Fibroblast of the aortic adventitia (primary cell): ENCODE measurements around the gene TRIM47. TPM values are rescaled to one million over a fixed set of nuclear protein-coding genes. Genes with fewer than 3 reads are reported as not detected.
"Not testable (repeated sequence)": the region's sequence is repeated elsewhere in the genome, so short reads cannot be mapped to it uniquely, and the experiment has no call there.

Experiments used
- DNase-seq: peaks from one replicate; pipeline ENCODE4 v3.0.0-alpha.2; 2010; ENCODE audit warnings: low read depth
- H3K4me3 ChIP-seq: 2 replicates; pipeline ENCODE4 v1.5.1; 2011; ENCODE audit warnings: low read depth, mild to moderate bottlenecking, control low read depth, low read length, moderate library complexity
- CTCF ChIP-seq: IDR thresholded peaks from 2 replicates; pipeline ENCODE4 v1.5.1; 2011; ENCODE audit warnings: mild to moderate bottlenecking, low read length, control low read depth, inconsistent platforms; ENCODE audit not compliant: insufficient read depth
- total RNA-seq: library from RNA; depleted of rRNA; stranded (reverse); fragments of >200 nt; gene quantifications from 2 replicates; pipeline ENCODE4 v1.2.3, GENCODE V29; 2012; ENCODE audit warnings: low replicate concordance

The TRIM47 gene
- total RNA-seq, 1 donor, result 20.9 TPM

GRCh38 chr17:75864448-75864871 lies 13.9 kb downstream of the TRIM47 start:
- peak; percentile 87 for DNase-seq
- no peak overlapping the region for H3K4me3 ChIP-seq
- TF ChIP-seq CTCF, result no peak

DNA sequence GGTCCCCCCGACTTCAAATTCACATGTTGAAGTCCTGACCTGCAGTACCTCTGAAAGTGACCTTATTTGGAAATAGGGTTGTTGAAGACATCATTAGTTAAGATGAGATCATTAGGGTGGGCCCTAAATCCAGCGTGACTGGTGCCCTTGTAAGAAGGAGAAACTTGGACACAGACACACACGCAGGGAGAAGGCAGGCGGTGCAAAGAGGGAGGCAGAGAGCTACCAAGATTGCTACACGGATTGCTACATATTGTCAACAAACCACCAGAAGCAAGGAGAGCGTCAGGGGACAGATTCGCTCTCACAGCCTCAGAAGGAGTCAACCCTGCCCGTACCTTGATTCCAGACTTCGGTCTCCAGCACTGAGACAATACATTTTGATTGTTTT lies 16.5 kb downstream of the TRIM47 start:
- no peak overlapping the region for H3K4me3 ChIP-seq
- peak; percentile 72 for DNase-seq
- TF ChIP-seq CTCF, result no peak

DNA sequence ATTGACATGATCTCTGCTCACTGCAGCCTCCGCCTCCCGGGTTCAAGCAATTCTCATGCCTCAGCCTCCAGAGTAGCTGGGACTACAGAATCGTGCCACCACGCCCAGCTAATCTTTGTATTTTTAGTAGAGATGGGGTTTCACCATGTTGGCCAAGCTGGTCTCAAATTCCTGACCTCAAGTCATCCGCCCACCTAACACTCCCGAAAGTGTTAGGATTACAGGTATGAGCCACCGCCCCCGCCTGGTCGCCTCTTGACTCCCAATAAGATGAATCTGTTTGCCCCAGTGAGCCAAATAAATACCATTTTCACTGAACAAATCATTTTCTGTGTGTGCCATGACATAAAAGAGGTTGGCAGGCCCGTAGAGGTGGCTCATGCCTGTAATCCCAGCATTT lies 19.0 kb downstream of the TRIM47 start:
- not testable (repeated sequence) for DNase-seq, H3K4me3 ChIP-seq

- TF ChIP-seq CTCF, result peak; percentile 29
- DNase-seq, result peak; percentile 19
- H3K4me3 ChIP-seq, result peak overlapping the region; percentile 96
Observed at GRCh38 chr17:75856062-75856756, 22.2 kb downstream of the TRIM47 start.

DNA sequence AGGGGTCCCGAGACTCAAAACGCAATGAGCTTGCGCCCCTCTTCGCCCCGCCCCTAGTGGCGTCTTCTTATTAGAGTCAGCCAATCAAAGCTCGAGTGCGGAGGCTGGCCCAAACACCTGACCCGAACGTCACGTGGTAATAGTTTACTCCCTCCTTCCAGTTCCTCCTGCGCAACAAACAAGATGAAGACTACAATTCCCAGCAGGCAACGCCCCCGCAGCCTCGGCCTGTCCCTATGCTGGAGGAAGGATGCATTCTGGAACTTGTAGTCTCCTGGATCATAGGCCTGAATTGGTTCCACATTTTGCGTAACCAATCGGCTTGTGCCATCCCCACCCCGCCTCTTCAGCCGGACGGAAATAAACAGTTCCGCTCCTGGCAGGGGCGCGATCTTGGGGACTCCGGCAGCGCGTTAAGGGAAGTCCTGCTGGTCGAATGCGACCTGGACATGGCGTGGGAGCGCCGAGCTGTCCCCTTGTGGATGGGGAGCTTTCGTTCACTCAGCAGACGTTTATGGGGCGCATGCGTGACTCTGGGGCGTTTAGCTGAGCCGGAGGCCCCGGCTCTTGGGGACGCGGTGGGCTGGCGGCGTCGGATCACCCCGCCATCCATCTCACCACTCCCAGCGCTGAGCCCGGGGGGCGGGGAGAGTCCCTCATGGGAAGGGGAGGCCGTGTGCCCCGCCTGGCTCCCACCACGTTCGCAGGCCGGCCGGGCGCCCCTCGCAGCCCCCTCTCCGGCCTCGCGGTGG lies 22.9 kb downstream of the TRIM47 start, which contains the start of gene WBP2:
WBP2 (minus strand) TSS at position 26 of the 752 bp plus-strand sequence. CDS start 38 bp downstream, outside the sequence.
- peak; percentile 100 for DNase-seq
- H3K4me3 ChIP-seq, result peak within 1 kb of the TSS; percentile 96
- peak; percentile 28 for TF ChIP-seq CTCF

DNA sequence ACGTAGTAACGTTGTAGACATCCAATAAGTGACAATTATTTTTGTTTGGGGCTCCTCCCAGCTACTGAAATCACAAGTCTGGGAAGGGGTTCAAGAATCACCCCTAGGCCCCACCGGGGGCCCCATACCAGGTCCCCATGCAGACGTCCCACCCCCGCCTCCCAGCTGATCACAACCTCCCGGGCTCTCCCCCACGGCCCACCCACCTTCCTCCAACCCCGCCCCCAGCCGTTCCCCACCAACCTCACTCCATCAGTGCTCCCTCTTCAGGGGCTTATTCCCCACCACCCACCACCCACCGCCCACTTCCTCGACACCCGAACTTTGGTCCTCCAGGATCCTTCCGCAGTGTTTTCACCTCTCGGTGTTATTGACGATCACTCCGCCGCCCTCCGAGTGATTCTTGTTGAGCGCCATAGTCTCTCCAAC lies 23.5 kb downstream of the TRIM47 start:
- peak overlapping the region; percentile 78 for H3K4me3 ChIP-seq
- no peak for TF ChIP-seq CTCF
- DNase-seq, result no peak

DNA sequence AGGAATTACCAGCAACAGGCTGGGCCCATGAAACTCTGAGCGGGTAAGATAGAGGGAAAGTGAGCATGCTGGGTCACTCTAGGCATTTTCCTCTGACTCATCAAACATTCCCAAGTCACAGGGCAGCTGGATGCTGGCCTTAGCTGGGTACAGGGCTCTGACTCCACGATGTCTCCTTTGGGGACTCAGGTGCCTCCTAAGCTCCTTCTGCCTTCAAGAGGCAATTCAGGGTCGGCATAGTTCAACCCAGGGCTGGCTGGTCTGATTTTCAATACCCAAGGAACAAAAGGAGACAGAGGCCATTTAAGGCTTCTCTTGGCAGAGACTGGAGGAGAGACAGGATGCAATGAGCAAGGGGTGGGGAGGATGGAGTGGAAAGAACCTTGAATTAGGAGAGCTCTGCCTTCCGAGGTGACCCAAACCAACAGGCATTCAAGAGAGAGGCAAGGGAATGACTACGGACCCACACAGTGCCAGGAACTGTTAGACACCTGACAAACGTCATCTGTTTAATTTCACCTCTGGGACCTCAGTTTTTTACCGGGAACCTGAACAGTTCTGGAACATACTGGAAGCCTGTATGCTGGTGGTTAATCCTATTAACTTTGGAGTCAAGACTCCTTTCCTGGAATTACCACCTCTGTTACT lies 24.2 kb downstream of the TRIM47 start:
- no peak for TF ChIP-seq CTCF
- H3K4me3 ChIP-seq, result peak overlapping the region; percentile 78
- peak; percentile 63 for DNase-seq
